GM18511 (cell line): Measurements from ENCODE around the gene ZC3H18.
A peak's percentile ranks its signal among the peaks of the same experiment; 100 is the strongest.

Experiments used
- ATAC-seq: cut with Tn5 transposase; IDR thresholded peaks from one replicate; pipeline ENCODE4 v1.9.1; 2021; ENCODE audit warnings: mild to moderate bottlenecking, moderate library complexity; ENCODE audit not compliant: unreplicated experiment

The ZC3H18 gene

DNA sequence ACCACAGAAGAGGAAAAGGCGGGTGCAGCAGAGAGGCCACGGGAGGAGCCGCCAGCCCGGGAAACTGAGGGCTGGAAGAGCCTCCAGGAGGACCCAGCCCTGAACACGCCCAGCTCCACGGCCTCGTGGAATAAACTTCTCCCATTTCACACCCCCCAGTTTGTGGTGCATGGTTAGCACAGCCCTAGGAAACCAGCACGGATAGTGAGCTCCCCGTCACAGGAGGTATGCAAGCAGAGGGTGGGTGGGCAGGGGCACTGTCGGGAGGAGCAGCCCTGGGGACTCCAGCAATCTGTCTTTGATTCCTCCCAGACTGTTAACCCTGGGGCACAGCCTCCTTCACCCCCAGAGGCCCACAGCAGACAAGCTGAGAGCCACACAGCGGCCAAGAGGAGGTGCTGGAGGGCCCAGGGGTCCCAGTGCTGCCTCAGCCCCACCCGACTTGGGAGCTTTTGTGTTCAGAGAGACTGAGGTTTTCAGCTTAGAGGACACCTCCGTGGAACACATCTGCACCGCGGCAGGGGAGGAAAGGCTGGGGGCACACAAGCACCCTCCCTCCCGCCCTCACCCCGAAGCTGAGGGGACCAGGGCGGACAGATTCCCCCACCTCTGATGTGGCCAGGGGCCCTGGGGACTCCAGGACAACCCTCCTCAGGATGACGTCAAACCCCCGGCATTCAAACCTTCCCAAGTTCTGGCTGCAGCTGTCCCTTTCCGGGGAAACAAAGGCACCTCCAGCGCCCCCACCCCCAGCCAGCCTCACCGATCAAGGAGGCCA, 66.5 kb downstream of the ZC3H18 start:
- ATAC-seq: no peak

GRCh38 chr16:88638323-88639230, 68.4 kb downstream of the ZC3H18 start, which contains the start of gene IL17C:
Gene IL17C, plus strand, starts transcription at chr16:88638572. Its CDS starts 70 bp downstream, at chr16:88638642.
- no peak for ATAC-seq

DNA sequence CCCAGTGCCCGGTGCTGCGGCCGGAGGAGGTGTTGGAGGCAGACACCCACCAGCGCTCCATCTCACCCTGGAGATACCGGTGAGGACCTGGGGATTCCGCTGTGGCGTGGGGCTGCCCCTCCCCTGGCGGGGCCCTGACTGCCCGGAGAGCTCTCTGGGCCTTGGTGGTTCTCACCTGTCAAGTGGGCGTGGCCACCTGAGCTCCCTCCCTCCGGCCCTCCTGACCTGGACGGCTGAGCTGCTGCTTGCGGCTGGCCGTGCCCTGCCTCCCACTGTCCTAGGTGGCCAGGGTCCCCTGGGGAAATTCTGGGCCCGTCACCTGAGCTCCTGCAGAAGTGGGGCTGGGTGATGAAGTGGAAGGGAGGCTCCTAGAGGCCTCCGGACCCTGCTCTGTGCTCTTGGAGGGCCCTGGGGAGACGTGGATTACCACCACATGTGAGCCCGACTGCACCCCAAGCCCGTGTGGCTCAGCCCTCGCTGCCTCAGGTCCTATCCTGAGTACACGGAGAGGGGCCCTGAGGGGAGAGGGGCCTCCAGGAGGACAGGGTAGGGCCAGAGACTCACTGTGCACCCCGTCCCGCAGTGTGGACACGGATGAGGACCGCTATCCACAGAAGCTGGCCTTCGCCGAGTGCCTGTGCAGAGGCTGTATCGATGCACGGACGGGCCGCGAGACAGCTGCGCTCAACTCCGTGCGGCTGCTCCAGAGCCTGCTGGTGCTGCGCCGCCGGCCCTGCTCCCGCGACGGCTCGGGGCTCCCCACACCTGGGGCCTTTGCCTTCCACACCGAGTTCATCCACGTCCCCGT, 69.2 kb downstream of the ZC3H18 start:
- no peak for ATAC-seq

DNA sequence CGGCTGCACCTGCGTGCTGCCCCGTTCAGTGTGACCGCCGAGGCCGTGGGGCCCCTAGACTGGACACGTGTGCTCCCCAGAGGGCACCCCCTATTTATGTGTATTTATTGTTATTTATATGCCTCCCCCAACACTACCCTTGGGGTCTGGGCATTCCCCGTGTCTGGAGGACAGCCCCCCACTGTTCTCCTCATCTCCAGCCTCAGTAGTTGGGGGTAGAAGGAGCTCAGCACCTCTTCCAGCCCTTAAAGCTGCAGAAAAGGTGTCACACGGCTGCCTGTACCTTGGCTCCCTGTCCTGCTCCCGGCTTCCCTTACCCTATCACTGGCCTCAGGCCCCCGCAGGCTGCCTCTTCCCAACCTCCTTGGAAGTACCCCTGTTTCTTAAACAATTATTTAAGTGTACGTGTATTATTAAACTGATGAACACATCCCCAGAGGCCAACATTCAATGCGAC, 69.9 kb downstream of the ZC3H18 start:
- no peak for ATAC-seq

GRCh38 chr16:88640498-88641247, 70.5 kb downstream of the ZC3H18 start:
- ATAC-seq: no peak

DNA sequence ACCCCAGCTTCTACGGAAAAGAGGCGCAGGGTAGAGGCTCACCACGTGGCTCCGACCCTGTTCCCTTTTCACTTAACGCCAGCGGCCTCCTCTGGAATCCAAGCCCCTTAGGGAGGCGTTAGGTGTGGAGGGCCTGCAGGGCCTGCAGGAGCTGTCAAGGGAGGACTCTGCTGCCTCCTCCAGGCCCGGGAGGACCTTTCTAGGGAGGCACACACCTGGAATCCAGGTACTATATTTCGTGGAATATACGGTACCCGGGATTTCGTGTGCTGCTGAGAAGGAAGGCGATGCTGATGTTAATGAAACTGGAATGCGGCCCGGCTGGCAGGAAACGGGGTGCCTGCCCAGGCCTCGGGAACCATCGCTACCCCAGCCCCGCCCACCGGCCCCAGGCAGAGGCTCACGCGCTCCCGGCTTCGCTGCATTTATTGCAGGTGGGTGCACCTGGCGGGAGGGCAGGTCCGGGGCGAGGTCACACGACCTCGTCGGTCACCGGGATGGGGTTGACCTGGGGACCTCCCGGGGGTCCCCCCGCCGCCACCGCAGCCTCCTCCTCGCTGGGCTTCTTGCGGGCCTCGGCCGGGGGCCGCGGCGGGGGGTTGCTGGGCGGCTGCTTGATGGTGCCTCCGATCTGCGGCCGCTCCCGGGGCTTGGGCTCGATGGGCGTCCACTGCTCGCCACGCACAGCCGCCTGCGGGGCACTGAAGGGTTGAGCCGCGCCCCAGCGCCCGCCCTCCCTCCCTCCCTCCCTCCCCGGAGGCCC, 72.9 kb downstream of the ZC3H18 start:
- no peak for ATAC-seq

DNA sequence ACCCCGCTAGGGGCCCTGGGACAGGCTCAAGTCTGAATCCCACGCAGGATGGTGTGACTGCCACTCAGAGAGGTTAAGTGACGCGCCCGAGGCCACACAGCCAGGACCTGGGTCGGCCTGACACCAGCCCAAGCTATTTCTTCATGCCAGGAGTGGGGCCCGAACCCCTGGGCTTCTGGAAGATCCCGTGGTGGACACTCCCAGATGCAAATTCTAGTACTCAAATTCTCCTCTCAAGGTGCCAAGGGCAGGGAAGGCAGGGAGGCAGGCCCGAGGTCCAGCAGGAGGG, 73.4 kb downstream of the ZC3H18 start:
- ATAC-seq: no peak

DNA sequence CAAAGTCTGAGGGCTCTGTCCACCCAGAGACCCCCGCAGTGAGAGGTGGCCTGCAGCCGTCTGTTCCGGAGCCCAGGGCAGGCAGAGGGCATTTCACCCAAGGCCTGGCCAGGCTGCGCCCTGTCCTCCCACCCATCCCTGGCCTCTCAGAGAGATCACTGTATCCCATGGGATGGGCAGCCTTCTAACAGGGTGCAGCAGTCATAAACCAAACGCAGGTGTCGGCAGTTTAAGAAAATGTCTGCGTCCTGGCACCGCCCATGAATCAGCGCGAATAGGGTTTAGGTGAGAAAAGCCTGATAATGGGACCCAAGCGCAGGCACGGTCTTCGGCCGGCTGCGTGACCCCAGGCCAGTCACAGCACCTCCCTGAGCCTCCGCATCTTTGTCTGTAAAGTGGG, 75.3 kb downstream of the ZC3H18 start:
- ATAC-seq: no peak

GRCh38 chr16:88645941-88646340, 75.7 kb downstream of the ZC3H18 start:
- ATAC-seq: no peak

GRCh38 chr16:88646345-88647034, 76.3 kb downstream of the ZC3H18 start:
- ATAC-seq: no peak

DNA sequence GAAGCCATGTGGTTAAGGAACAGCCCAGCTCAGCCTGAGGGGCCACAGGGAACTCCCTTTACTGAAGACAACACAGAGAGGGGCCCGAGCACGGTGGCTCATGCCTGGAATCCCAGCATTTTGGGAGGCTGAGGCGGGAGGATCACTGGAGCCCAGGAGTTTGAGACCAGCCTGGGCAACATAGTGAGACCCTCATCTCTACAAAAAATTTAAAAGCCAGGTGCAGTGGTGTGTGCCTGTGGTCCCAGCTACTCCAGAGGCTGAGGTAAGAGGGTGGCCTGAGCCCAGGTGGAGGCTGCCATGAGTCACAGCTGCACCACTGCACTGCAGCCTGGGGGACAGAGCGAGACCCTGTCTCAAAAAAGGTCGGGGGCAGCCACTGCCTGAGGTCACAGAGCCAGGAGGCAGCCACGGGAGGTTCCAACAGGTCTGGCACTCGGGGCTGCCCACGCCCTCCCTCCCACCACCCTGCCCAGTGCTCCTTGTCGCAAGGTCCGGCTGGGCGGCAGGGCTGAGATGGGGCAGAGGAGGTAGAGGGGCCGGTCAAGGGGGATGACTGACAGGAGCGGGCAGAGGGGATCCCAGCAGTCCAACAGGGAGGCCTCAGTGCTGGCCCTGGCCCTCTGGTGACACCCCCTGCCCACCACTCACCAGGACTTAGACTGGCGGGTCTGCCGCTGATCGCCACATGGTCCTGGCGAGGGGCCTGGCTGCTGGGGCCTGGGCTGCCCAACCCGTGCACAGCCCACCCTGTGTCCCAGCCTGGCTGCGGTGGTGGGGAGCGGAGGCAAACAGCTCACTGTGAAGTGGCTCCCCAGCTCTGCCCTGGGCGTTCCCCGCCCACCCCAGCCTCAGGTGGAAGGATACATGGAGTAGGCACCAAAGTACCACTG, 77.2 kb downstream of the ZC3H18 start:
- no peak for ATAC-seq

DNA sequence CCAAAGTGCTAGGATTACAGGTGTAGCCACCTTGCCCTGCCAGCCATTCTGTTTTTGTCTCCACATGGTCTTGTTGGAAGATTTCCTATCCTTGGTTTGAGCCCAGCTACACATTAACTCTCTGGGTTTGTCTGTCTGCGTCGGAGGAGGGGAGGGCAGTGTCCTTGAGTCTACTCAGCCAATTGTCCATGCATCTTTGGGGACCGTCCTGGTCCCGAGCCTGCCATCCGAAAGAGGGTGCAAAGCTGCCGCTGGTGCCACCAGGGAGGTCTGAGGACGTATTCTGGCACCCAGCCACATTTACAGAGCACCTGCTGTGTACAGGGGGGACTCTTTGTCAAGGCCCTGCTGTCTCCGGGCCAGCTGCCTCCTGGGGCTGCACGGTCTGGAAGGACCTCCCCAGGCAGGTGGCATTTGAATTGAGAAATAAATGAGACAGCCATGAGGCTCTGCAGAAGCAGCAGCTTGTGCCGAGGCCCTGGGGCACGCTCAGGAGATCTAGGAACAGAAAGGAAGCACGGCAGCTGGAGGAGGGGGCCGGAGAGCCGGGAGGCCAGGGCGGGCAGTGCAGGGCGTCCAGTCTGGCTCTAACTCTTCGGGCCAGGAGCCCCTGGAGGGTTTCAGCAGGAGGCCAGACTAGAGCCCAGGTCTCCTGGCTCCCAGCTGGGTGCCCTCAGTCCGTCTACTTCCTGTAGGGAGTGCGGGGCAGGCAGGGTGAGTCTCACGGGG, 79.2 kb downstream of the ZC3H18 start:
- ATAC-seq: no peak

GRCh38 chr16:88649924-88650748, 79.9 kb downstream of the ZC3H18 start:
- peak; percentile 17 for ATAC-seq

- peak; percentile 81 for ATAC-seq
Observed at GRCh38 chr16:88650749-88651275, 80.6 kb downstream of the ZC3H18 start, which contains the start of gene CYBA. Gene CYBA, minus strand, starts transcription at chr16:88651053. Its CDS starts 40 bp downstream, at chr16:88651013.

DNA sequence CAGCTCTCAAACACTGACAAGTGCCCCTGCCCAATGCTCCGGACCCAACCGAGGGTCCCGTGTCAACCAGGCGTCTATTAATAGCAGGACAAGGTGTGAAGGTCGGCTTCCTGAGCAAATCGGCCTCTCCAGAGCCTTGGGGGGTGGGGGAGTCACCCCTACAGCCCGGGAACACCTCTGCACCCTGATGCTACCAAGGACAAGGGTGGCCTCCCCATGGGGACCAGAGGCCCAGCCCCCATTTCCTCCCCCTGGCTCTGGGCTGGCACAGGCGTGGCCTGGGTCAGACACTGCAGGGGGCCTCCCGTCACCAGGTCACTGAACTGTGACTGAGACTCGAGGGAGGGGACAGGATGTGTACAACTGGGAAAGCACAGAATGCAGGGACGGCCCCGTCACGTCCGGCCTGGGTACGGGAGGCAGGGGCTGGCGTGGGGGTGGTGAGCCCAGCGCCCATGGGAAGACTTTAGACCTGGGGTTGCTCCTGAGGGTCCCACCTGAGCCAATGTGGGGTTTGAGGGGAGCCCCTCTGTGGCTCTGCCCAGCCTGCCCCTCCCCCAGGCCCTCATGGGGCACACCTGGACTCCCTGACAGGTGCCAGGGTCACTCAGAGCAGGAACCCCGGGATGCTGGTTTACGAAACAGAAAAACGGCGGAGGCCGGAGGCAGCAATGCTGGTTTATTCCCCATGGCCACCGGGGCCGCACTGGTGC, 81.2 kb downstream of the ZC3H18 start:
- peak; percentile 79 for ATAC-seq
